HEK293 (cell line): Measurements from ENCODE around the gene PLEKHG4.

Experiments
- CTCF ChIA-PET: fragments of 350-600 bp; formaldehyde crosslinking; extraction: SDS; loops from one replicate; lab custom pipeline; 2021; ENCODE audit warnings: antibody characterized with exemption; lab: Yijun Ruan, JAX
- POLR2A ChIA-PET: fragments of 300-600 bp; formaldehyde crosslinking; extraction: SDS; loops from one replicate; lab custom pipeline; 2020; ENCODE audit warnings: antibody characterized with exemption, inconsistent platforms; lab: Yijun Ruan, JAX
- H3K27ac ChIP-seq: fragments of 200-500 bp; sonication (Bioruptor generic); 2 replicates; pipeline ENCODE4 v1.5.1; 2014; ENCODE audit warnings: low read depth, low read length, control low read depth, inconsistent platforms; ENCODE audit errors: extremely low read depth
- H3K36me3 ChIP-seq, 2 experiments: fragments of 200-500 bp in 1 of 2; sonication (Bioruptor generic) in 1 of 2; 1 replicate in 1 of 2; 2 replicates in 1 of 2; pipeline ENCODE4 v1.5.1; 2014 to 2017; ENCODE audit warnings: inconsistent platforms in 2 of 2, low read length in 2 of 2; ENCODE audit not compliant: control insufficient read depth in 2 of 2, insufficient read depth in 1 of 2
- H3K4me1 ChIP-seq: fragments of 200-500 bp; sonication (Bioruptor generic); 2 replicates; pipeline ENCODE4 v1.5.1; 2014; ENCODE audit warnings: mild to moderate bottlenecking, low read length, inconsistent platforms; ENCODE audit not compliant: control insufficient read depth, insufficient read depth
- H3K4me3 ChIP-seq: 2 replicates; pipeline ENCODE4 v1.5.1; 2011; ENCODE audit warnings: low read depth, mild to moderate bottlenecking, control low read depth, low read length, moderate library complexity
- H3K9me3 ChIP-seq: fragments of 200-500 bp; sonication (Bioruptor generic); 2 replicates; pipeline ENCODE4 v1.5.1; 2014; ENCODE audit warnings: low read depth, low read length, inconsistent platforms; ENCODE audit not compliant: control insufficient read depth, insufficient read depth
- FEZF1 ChIP-seq: fragments of 450-650 bp; formaldehyde crosslinking; IDR thresholded peaks from 2 replicates; pipeline ENCODE4 v1.5.1; 2016; ENCODE audit warnings: missing biosample characterization, missing genetic modification characterization
- GLIS2 ChIP-seq: fragments of 450-650 bp; formaldehyde crosslinking; IDR thresholded peaks from 2 replicates; pipeline ENCODE4 v1.5.1; 2016; ENCODE audit warnings: missing biosample characterization, missing genetic modification characterization
- HOXD13 ChIP-seq: sonication (generic); formaldehyde crosslinking; IDR thresholded peaks from 2 replicates; pipeline ENCODE4 v1.8.0; 2022; ENCODE audit warnings: missing genetic modification reagents, borderline replicate concordance
- MZF1 ChIP-seq: fragments of 450-650 bp; formaldehyde crosslinking; IDR thresholded peaks from 2 replicates; pipeline ENCODE4 v1.5.1; 2017; ENCODE audit warnings: missing biosample characterization, missing genetic modification characterization, borderline replicate concordance
- YY1 ChIP-seq: fragments of 450-650 bp; formaldehyde crosslinking; IDR thresholded peaks from 2 replicates; pipeline ENCODE4 v1.5.1; 2018; ENCODE audit warnings: missing biosample characterization, missing genetic modification characterization
- ZBTB21 ChIP-seq: fragments of 450-650 bp; formaldehyde crosslinking; IDR thresholded peaks from 2 replicates; pipeline ENCODE4 v1.5.1; 2017; ENCODE audit warnings: missing biosample characterization, missing genetic modification characterization
- ZNF155 ChIP-seq: fragments of 450-650 bp; formaldehyde crosslinking; IDR thresholded peaks from 2 replicates; pipeline ENCODE4 v1.5.1; 2016; ENCODE audit warnings: missing biosample characterization, missing genetic modification characterization
- ZNF157 ChIP-seq: fragments of 450-650 bp; formaldehyde crosslinking; IDR thresholded peaks from 2 replicates; pipeline ENCODE4 v1.5.1; 2016; ENCODE audit warnings: missing biosample characterization, missing genetic modification characterization
- ZNF391 ChIP-seq: fragments of 450-650 bp; formaldehyde crosslinking; IDR thresholded peaks from 2 replicates; pipeline ENCODE4 v1.5.1; 2016; ENCODE audit warnings: low read depth, missing biosample characterization, missing genetic modification characterization, borderline replicate concordance
- ZNF394 ChIP-seq: fragments of 450-650 bp; formaldehyde crosslinking; IDR thresholded peaks from 2 replicates; pipeline ENCODE4 v1.5.1; 2016; ENCODE audit warnings: missing biosample characterization, missing genetic modification characterization, mild to moderate bottlenecking, moderate library complexity, borderline replicate concordance
- ZNF585B ChIP-seq: fragments of 450-650 bp; formaldehyde crosslinking; IDR thresholded peaks from 2 replicates; pipeline ENCODE4 v1.5.1; 2016; ENCODE audit warnings: missing biosample characterization, missing genetic modification characterization
- ZNF626 ChIP-seq: fragments of 450-650 bp; sonication (Bioruptor Pico); formaldehyde crosslinking; IDR thresholded peaks from 2 replicates; pipeline ENCODE4 v1.5.1; 2018; ENCODE audit warnings: missing biosample characterization, missing genetic modification characterization, inconsistent platforms
- ZNF664 ChIP-seq: fragments of 450-650 bp; formaldehyde crosslinking; IDR thresholded peaks from 2 replicates; pipeline ENCODE4 v1.5.1; 2016; ENCODE audit warnings: missing biosample characterization, missing genetic modification characterization
- TF ChIP-seq, protein P1 (sequence below): IDR thresholded peaks from 2 replicates; pipeline ENCODE4 v1.6.1; 2011; ENCODE audit warnings: mild to moderate bottlenecking, low read depth, low read length, borderline replicate concordance
- TF ChIP-seq, protein P2 (sequence below): fragments of 450-650 bp; formaldehyde crosslinking; IDR thresholded peaks from 2 replicates; pipeline ENCODE4 v1.5.1; 2016; ENCODE audit warnings: missing biosample characterization, missing genetic modification characterization, borderline replicate concordance
- TF ChIP-seq, protein P3 (sequence below): fragments of 450-650 bp; formaldehyde crosslinking; IDR thresholded peaks from 2 replicates; pipeline ENCODE4 v1.5.1; 2016; ENCODE audit warnings: missing biosample characterization, missing genetic modification characterization
- TF ChIP-seq, protein P4 (sequence below): fragments of 450-650 bp; formaldehyde crosslinking; conservative IDR thresholded peaks from 2 replicates; pipeline ENCODE4 v1.5.1; 2016; ENCODE audit warnings: low read depth, missing biosample characterization, missing genetic modification characterization
- TF ChIP-seq, protein P5 (sequence below): fragments of 450-650 bp; formaldehyde crosslinking; IDR thresholded peaks from 2 replicates; pipeline ENCODE4 v1.5.1; 2016; ENCODE audit warnings: missing biosample characterization, missing genetic modification characterization
- TF ChIP-seq, protein P6 (sequence below): fragments of 450-650 bp; formaldehyde crosslinking; IDR thresholded peaks from 2 replicates; pipeline ENCODE4 v1.5.1; 2016; ENCODE audit warnings: missing biosample characterization, missing genetic modification characterization

PLEKHG4 gene

DNA sequence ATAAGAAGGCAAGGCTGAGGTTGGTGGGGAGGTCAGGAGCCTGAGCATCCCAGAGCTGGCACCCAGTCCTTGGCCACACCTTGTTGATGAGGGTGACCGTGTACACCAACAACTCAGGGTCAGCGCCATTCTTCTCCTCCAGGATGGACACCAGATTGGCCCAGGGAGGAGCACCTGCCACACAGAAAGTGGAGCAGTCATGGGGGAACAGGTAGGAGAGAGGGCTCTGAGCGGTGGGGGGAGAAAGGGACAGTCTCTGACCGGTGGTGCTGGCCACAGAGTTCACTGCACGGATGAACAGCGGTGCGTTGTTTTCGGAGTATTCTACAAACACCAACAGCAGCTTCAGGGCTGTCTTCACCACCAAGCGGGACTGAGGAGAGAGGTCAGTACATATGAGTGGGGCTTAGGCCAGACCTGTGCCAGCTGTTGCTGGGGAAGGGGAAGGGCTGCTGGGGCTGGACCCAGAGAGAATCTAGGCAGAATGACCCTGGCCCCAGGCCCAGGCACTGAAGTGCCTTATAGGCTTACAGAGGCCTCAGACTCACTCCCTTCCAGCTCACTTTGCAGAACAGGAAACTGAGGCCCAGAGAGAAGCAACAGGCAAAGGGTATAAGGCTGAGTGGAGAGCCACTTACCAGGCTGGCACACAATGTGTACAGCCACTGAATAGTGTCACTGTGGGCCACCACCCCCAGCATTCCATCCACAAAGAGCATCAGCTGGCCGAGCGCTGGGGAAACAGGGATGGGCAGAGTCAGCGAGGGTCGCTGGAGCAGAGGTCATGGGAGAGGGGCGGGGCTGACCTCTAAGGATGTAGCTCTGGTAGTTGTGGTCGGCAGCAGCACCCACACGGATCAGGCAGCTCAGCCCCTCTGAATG lies 41.7 kb upstream of the PLEKHG4 start (continued):
- TF ChIP-seq, protein P1, sequence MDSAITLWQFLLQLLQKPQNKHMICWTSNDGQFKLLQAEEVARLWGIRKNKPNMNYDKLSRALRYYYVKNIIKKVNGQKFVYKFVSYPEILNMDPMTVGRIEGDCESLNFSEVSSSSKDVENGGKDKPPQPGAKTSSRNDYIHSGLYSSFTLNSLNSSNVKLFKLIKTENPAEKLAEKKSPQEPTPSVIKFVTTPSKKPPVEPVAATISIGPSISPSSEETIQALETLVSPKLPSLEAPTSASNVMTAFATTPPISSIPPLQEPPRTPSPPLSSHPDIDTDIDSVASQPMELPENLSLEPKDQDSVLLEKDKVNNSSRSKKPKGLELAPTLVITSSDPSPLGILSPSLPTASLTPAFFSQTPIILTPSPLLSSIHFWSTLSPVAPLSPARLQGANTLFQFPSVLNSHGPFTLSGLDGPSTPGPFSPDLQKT: no peak
- TF ChIP-seq, protein P2, sequence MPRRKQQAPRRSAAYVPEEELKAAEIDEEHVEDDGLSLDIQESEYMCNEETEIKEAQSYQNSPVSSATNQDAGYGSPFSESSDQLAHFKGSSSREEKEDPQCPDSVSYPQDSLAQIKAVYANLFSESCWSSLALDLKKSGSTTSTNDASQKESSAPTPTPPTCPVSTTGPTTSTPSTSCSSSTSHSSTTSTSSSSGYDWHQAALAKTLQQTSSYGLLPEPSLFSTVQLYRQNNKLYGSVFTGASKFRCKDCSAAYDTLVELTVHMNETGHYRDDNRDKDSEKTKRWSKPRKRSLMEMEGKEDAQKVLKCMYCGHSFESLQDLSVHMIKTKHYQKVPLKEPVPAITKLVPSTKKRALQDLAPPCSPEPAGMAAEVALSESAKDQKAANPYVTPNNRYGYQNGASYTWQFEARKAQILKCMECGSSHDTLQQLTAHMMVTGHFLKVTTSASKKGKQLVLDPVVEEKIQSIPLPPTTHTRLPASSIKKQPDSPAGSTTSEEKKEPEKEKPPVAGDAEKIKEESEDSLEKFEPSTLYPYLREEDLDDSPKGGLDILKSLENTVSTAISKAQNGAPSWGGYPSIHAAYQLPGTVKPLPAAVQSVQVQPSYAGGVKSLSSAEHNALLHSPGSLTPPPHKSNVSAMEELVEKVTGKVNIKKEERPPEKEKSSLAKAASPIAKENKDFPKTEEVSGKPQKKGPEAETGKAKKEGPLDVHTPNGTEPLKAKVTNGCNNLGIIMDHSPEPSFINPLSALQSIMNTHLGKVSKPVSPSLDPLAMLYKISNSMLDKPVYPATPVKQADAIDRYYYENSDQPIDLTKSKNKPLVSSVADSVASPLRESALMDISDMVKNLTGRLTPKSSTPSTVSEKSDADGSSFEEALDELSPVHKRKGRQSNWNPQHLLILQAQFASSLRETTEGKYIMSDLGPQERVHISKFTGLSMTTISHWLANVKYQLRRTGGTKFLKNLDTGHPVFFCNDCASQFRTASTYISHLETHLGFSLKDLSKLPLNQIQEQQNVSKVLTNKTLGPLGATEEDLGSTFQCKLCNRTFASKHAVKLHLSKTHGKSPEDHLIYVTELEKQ (tag by site-specific recombination): no peak
- TF ChIP-seq ZNF155 (tag by site-specific recombination): no peak

DNA sequence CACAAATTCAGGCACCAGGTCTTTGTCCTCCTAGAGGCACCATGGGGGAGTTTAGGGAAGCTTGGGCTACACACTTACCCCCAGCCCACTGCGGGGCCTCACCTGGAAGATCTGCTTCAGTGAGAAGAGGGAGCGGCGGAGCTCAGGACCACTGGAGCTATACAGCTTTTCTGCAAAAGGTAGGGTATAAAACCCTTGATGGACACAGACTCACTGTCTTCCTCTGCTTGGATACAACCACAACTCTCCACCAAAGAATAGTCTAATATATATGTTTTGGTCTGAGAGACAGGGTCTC lies 41.1 kb upstream of the PLEKHG4 start:
- ChIA-PET POLR2A (interaction anchor here (3.1 to 4.0 kb wide), 2 partner anchors 9 to 11 kb away, joined by 22 to 25 read pairs; partner anchors contain the start of genes FHOD1 and TMEM208), CTCF (interaction anchor here (1.1 to 1.2 kb wide), 2 partner anchors 8 to 15 kb away, joined by 3 to 5 read pairs; no protein-coding TSS in a partner anchor)
- H3K36me3 ChIP-seq: peaks cover 4 to 65% of the 10 kb centered on the region in 2 experiments; a peak in 2 of 3 replicates
- H3K4me1 ChIP-seq: no peaks in the 10 kb centered on the region
- H3K27ac ChIP-seq: no peak overlapping the region
- H3K4me3 ChIP-seq: no peak overlapping the region
- H3K9me3 ChIP-seq: no peaks in the 10 kb centered on the region
- TF ChIP-seq ZNF585B (tag by site-specific recombination) (no peak), ZNF157 (tag by site-specific recombination) (no peak), MZF1 (tag by site-specific recombination) (no peak), ZNF664 (tag by site-specific recombination) (no peak), ZNF394 (tag by site-specific recombination) (no peak), ZBTB21 (tag by site-specific recombination) (no peak), HOXD13 (CRISPR knock-in tag) (no peak), YY1 (tag by site-specific recombination) (no peak), ZNF626 (tag by site-specific recombination) (no peak), GLIS2 (tag by site-specific recombination) (no peak), ZNF391 (tag by site-specific recombination) (no peak), FEZF1 (no peak)
- TF ChIP-seq, protein P3, sequence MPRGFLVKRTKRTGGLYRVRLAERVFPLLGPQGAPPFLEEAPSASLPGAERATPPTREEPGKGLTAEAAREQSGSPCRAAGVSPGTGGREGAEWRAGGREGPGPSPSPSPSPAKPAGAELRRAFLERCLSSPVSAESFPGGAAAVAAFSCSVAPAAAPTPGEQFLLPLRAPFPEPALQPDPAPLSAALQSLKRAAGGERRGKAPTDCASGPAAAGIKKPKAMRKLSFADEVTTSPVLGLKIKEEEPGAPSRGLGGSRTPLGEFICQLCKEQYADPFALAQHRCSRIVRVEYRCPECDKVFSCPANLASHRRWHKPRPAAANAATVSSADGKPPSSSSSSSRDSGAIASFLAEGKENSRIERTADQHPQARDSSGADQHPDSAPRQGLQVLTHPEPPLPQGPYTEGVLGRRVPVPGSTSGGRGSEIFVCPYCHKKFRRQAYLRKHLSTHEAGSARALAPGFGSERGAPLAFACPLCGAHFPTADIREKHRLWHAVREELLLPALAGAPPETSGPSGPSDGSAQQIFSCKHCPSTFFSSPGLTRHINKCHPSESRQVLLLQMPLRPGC: no peak
- TF ChIP-seq, protein P4, sequence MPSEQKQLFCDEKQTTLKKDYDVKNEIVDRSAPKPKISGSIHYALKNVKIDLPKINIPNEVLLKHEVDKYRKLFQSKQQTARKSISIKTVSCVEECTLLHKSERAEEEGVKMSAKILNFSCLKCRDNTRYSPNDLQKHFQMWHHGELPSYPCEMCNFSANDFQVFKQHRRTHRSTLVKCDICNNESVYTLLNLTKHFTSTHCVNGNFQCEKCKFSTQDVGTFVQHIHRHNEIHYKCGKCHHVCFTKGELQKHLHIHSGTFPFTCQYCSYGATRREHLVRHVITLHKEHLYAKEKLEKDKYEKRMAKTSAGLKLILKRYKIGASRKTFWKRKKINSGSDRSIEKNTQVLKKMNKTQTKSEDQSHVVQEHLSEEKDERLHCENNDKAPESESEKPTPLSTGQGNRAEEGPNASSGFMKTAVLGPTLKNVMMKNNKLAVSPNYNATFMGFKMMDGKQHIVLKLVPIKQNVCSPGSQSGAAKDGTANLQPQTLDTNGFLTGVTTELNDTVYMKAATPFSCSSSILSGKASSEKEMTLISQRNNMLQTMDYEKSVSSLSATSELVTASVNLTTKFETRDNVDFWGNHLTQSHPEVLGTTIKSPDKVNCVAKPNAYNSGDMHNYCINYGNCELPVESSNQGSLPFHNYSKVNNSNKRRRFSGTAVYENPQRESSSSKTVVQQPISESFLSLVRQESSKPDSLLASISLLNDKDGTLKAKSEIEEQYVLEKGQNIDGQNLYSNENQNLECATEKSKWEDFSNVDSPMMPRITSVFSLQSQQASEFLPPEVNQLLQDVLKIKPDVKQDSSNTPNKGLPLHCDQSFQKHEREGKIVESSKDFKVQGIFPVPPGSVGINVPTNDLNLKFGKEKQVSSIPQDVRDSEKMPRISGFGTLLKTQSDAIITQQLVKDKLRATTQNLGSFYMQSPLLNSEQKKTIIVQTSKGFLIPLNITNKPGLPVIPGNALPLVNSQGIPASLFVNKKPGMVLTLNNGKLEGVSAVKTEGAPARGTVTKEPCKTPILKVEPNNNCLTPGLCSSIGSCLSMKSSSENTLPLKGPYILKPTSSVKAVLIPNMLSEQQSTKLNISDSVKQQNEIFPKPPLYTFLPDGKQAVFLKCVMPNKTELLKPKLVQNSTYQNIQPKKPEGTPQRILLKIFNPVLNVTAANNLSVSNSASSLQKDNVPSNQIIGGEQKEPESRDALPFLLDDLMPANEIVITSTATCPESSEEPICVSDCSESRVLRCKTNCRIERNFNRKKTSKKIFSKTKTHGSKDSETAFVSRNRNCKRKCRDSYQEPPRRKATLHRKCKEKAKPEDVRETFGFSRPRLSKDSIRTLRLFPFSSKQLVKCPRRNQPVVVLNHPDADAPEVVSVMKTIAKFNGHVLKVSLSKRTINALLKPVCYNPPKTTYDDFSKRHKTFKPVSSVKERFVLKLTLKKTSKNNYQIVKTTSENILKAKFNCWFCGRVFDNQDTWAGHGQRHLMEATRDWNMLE (tag by site-specific recombination): no peak
- TF ChIP-seq, protein P5, sequence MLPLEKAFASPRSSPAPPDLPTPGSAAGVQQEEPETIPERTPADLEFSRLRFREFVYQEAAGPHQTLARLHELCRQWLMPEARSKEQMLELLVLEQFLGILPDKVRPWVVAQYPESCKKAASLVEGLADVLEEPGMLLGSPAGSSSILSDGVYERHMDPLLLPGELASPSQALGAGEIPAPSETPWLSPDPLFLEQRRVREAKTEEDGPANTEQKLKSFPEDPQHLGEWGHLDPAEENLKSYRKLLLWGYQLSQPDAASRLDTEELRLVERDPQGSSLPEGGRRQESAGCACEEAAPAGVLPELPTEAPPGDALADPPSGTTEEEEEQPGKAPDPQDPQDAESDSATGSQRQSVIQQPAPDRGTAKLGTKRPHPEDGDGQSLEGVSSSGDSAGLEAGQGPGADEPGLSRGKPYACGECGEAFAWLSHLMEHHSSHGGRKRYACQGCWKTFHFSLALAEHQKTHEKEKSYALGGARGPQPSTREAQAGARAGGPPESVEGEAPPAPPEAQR (tag by site-specific recombination): no peak
- TF ChIP-seq, protein P6, sequence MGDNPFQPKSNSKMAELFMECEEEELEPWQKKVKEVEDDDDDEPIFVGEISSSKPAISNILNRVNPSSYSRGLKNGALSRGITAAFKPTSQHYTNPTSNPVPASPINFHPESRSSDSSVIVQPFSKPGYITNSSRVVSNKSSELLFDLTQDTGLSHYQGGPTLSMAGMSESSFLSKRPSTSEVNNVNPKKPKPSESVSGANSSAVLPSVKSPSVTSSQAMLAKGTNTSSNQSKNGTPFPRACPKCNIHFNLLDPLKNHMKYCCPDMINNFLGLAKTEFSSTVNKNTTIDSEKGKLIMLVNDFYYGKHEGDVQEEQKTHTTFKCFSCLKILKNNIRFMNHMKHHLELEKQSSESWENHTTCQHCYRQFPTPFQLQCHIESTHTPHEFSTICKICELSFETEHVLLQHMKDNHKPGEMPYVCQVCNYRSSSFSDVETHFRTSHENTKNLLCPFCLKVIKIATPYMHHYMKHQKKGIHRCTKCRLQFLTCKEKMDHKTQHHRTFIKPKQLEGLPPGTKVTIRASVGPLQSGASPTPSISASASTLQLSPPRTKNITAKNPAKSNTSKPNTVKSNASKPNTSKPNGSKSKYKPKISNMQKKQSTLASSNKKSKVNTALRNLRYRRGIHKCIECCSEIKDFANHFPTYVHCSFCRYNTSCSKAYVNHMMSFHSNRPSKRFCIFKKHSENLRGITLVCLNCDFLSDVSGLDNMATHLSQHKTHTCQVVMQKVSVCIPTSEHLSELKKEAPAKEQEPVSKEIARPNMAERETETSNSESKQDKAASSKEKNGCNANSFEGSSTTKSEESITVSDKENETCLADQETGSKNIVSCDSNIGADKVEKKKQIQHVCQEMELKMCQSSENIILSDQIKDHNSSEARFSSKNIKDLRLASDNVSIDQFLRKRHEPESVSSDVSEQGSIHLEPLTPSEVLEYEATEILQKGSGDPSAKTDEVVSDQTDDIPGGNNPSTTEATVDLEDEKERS (tag by site-specific recombination): no peak
